Astrocyte of the cerebellum (primary cell): Measurements from ENCODE around the gene OSBPL2.

ENCODE experiments used
- DNase-seq: peaks from one replicate; pipeline ENCODE4 v3.0.0-alpha.2; 2011; ENCODE audit warnings: low read depth
- H3K4me3 ChIP-seq: 2 replicates; pipeline ENCODE4 v1.5.1; 2011; ENCODE audit warnings: mild to moderate bottlenecking, low read depth, low read length, moderate library complexity
- CTCF ChIP-seq: IDR thresholded peaks from 2 replicates; pipeline ENCODE4 v1.5.1; 2012; ENCODE audit warnings: low read length, low read depth, moderate library complexity, mild to moderate bottlenecking; ENCODE audit errors: missing control alignments
- in situ Hi-C: cut with HindIII; loops from 2 replicates; pipeline ENCODE4 v1.10.0; 2017; ENCODE audit warnings: low sequenced_read_pairs

The OSBPL2 gene

GRCh38 chr20:62216636-62217566 lies 21.4 kb upstream of the OSBPL2 start:
- in situ Hi-C loops = no loop called here

GRCh38 chr20:62217913-62218773 lies 20.2 kb upstream of the OSBPL2 start:
- in situ Hi-C loops = no loop called here
- DNase-seq = no peak
- no peak overlapping the region for H3K4me3 ChIP-seq
- no peak for TF ChIP-seq CTCF

More at GRCh38 chr20:62216636-62217566, 21.4 kb upstream of the OSBPL2 start:
- DNase-seq = no peak
- H3K4me3 ChIP-seq = no peak overlapping the region
- TF ChIP-seq CTCF = no peak

GRCh38 chr20:62219101-62219991 lies 19.0 kb upstream of the OSBPL2 start:
- H3K4me3 ChIP-seq = no peak overlapping the region
- TF ChIP-seq CTCF = no peak
- no peak for DNase-seq
- in situ Hi-C loops = no loop called here

- H3K4me3 ChIP-seq = peak within 1 kb of the TSS; percentile 5
- in situ Hi-C loops = no loop called here
- no peak for DNase-seq
- TF ChIP-seq CTCF = no peak
Observed at GRCh38 chr20:62219992-62220665, 18.2 kb upstream of the OSBPL2 start, which contains the start of gene HRH3. TSS of gene HRH3 (minus strand) at chr20:62220278. CDS start at chr20:62219970, 308 bp downstream.

GRCh38 chr20:62220666-62221568 lies 17.4 kb upstream of the OSBPL2 start:
- in situ Hi-C loops = no loop called here
- DNase-seq = no peak
- H3K4me3 ChIP-seq = no peak overlapping the region
- TF ChIP-seq CTCF = no peak
